Astrocyte (in vitro differentiated cells and primary cell): ENCODE results near the gene SP4. TPM values are rescaled to one million over a fixed set of nuclear protein-coding genes. Genes with fewer than 3 reads are reported as not detected.
A peak's percentile ranks its signal among the peaks of the same experiment; 100 is the strongest.

Experiments
- DNase-seq: peaks from one replicate; pipeline ENCODE4 v3.0.0-alpha.2; 2010; ENCODE audit warnings: low read depth
- FAIRE-seq: peaks from 2 replicates; lab custom pipeline; 2011; peaks lifted over from hg19 to GRCh38; lab: Jason Lieb, UNC
- H2AFZ ChIP-seq: 2 replicates; pipeline ENCODE4 v1.6.0; 2012; ENCODE audit warnings: low read depth, low read length, inconsistent platforms
- H3K27ac ChIP-seq: 2 replicates; pipeline ENCODE4 v1.5.1; 2011; ENCODE audit warnings: low read depth, low read length, inconsistent platforms
- H3K27me3 ChIP-seq: 2 replicates; pipeline ENCODE4 v1.6.0; 2011; ENCODE audit warnings: low read length, inconsistent platforms; ENCODE audit not compliant: insufficient read depth
- H3K36me3 ChIP-seq: 2 replicates; pipeline ENCODE4 v1.5.1; 2011; ENCODE audit warnings: low read length, inconsistent platforms; ENCODE audit not compliant: insufficient read depth
- H3K4me1 ChIP-seq: 2 replicates; pipeline ENCODE4 v1.5.1; 2011; ENCODE audit warnings: low read length, inconsistent platforms; ENCODE audit not compliant: insufficient read depth
- H3K4me2 ChIP-seq: 2 replicates; pipeline ENCODE4 v1.6.0; 2012; ENCODE audit warnings: low read length, inconsistent platforms
- H3K4me3 ChIP-seq: 2 replicates; pipeline ENCODE4 v1.5.1; 2011; ENCODE audit warnings: low read depth, mild to moderate bottlenecking, low read length, inconsistent platforms; ENCODE audit not compliant: insufficient read depth
- H3K79me2 ChIP-seq: 2 replicates; pipeline ENCODE4 v1.6.0; 2012; ENCODE audit warnings: mild to moderate bottlenecking, low read length, inconsistent platforms; ENCODE audit not compliant: insufficient read depth
- H3K9ac ChIP-seq: 2 replicates; pipeline ENCODE4 v1.6.0; 2012; ENCODE audit warnings: mild to moderate bottlenecking, low read length, inconsistent platforms
- H3K9me3 ChIP-seq: 2 replicates; pipeline ENCODE4 v1.5.1; 2012; ENCODE audit warnings: low read depth, mild to moderate bottlenecking, low read length, inconsistent platforms; ENCODE audit not compliant: insufficient read depth
- H4K20me1 ChIP-seq: 2 replicates; pipeline ENCODE4 v1.6.0; 2012; ENCODE audit warnings: low read length, inconsistent platforms; ENCODE audit not compliant: insufficient read depth
- H3K27ac Mint-ChIP-seq: one replicate; pipeline ENCODE4 v1.8.0; 2021; ENCODE audit warnings: mild to moderate bottlenecking, mixed read lengths; ENCODE audit not compliant: unreplicated experiment
- H3K27me3 Mint-ChIP-seq: one replicate; pipeline ENCODE4 v1.8.0; 2021; ENCODE audit warnings: low read depth, mixed read lengths; ENCODE audit not compliant: unreplicated experiment
- H3K36me3 Mint-ChIP-seq: one replicate; pipeline ENCODE4 v1.8.0; 2021; ENCODE audit warnings: low read depth, mixed read lengths; ENCODE audit not compliant: unreplicated experiment
- H3K4me1 Mint-ChIP-seq: one replicate; pipeline ENCODE4 v1.8.0; 2021; ENCODE audit warnings: low read depth, mixed read lengths; ENCODE audit not compliant: unreplicated experiment
- H3K4me3 Mint-ChIP-seq: one replicate; pipeline ENCODE4 v1.8.0; 2021; ENCODE audit warnings: mild to moderate bottlenecking, moderate library complexity, mixed read lengths; ENCODE audit not compliant: unreplicated experiment
- H3K9me3 Mint-ChIP-seq: one replicate; pipeline ENCODE4 v1.8.0; 2021; ENCODE audit warnings: mild to moderate bottlenecking, mixed read lengths; ENCODE audit not compliant: unreplicated experiment
- EZH2 ChIP-seq: IDR thresholded peaks from 2 replicates; pipeline ENCODE4 v1.6.1; 2012; ENCODE audit warnings: mild to moderate bottlenecking, low read length, inconsistent platforms; ENCODE audit not compliant: insufficient read depth
- total RNA-seq: library from RNA; stranded (reverse); gene quantifications from 2 replicates; pipeline ENCODE4 v1.2.1, GENCODE V29; 2021
- TF ChIP-seq, protein P1 (sequence below): IDR thresholded peaks from 2 replicates; pipeline ENCODE4 v1.5.1; 2011; ENCODE audit warnings: low read depth, mild to moderate bottlenecking, inconsistent platforms, low read length, moderate library complexity; ENCODE audit not compliant: insufficient read depth

The SP4 gene
- total RNA-seq, 1 donor from 2014 or later = 3.8 TPM

DNA sequence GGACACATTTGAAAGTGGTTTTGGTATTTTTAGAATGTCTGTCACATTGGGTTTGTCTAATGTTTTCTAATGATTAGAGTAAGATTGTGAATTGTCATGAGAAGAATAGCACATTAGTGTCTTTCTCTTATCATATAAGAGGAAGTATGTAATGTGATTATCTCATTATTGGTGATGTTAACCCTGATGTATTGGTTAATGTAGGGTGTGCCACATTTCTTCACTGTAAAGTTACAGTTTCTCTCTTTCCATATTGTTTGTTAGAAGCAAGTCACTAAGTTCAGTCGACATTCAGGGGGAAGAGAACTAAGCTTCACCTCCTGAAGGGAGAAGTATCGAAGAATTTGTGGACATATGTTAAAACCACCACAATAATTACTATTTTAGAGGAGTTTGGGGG is 58.6 kb downstream of the SP4 start:
- Histone ChIP-seq H3K79me2 (no peaks in the 10 kb centered on the region), H3K27me3 (no peaks in the 10 kb centered on the region), H2AFZ (no peak overlapping the region), H3K4me2 (no peak overlapping the region), H3K9me3 (no peaks in the 10 kb centered on the region), H3K27ac (no peak overlapping the region), H3K36me3 (no peaks in the 10 kb centered on the region), H3K4me3 (no peak overlapping the region), H3K4me1 (no peaks in the 10 kb centered on the region), H4K20me1 (no peaks in the 10 kb centered on the region), H3K9ac (no peak overlapping the region)
- no peaks in the 10 kb centered on the region for H3K27me3 Mint-ChIP-seq
- TF ChIP-seq, protein P1, sequence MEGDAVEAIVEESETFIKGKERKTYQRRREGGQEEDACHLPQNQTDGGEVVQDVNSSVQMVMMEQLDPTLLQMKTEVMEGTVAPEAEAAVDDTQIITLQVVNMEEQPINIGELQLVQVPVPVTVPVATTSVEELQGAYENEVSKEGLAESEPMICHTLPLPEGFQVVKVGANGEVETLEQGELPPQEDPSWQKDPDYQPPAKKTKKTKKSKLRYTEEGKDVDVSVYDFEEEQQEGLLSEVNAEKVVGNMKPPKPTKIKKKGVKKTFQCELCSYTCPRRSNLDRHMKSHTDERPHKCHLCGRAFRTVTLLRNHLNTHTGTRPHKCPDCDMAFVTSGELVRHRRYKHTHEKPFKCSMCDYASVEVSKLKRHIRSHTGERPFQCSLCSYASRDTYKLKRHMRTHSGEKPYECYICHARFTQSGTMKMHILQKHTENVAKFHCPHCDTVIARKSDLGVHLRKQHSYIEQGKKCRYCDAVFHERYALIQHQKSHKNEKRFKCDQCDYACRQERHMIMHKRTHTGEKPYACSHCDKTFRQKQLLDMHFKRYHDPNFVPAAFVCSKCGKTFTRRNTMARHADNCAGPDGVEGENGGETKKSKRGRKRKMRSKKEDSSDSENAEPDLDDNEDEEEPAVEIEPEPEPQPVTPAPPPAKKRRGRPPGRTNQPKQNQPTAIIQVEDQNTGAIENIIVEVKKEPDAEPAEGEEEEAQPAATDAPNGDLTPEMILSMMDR = no peak
- no peak for TF ChIP-seq EZH2
- H3K9me3 Mint-ChIP-seq = peaks cover 4% of the 10 kb centered on the region
- H3K27ac Mint-ChIP-seq = no peak overlapping the region
- DNase-seq (no peak), FAIRE-seq (no peak)
- H3K4me1 Mint-ChIP-seq = no peaks in the 10 kb centered on the region
- no peak overlapping the region for H3K4me3 Mint-ChIP-seq
- no peaks in the 10 kb centered on the region for H3K36me3 Mint-ChIP-seq

DNA sequence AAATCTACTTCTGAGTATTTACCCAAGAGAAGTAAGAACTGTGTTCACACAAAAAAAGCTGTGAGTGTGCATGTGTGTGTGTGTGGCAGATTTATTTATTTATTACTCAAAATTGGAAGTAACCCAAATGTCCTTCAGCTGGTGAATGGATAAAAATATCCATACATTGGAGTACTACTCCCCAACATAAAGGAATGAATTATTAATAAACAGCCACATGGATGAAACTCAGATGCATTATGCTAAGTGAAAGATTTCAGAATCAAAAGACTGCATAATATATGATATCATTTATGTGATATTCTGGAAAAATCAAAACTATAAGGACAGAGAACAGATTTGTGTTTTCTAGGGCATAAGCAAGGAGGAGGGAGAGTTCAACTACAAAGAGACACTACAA is 67.8 kb downstream of the SP4 start:
- FAIRE-seq (no peak), DNase-seq (no peak)
- no peak overlapping the region for H3K27ac Mint-ChIP-seq
- Histone ChIP-seq H3K4me2 (no peak overlapping the region), H3K4me1 (no peaks in the 10 kb centered on the region), H4K20me1 (no peaks in the 10 kb centered on the region), H3K27me3 (no peaks in the 10 kb centered on the region), H3K27ac (no peak overlapping the region), H3K4me3 (no peak overlapping the region), H2AFZ (no peak overlapping the region), H3K9me3 (no peaks in the 10 kb centered on the region), H3K79me2 (no peaks in the 10 kb centered on the region), H3K9ac (no peak overlapping the region), H3K36me3 (no peaks in the 10 kb centered on the region)
- H3K4me1 Mint-ChIP-seq = no peaks in the 10 kb centered on the region
- no peaks in the 10 kb centered on the region for H3K36me3 Mint-ChIP-seq
- no peaks in the 10 kb centered on the region for H3K27me3 Mint-ChIP-seq
- no peak overlapping the region for H3K4me3 Mint-ChIP-seq
- peaks cover 10% of the 10 kb centered on the region for H3K9me3 Mint-ChIP-seq
- no peak for TF ChIP-seq EZH2
- TF ChIP-seq, protein P1 = no peak

DNA sequence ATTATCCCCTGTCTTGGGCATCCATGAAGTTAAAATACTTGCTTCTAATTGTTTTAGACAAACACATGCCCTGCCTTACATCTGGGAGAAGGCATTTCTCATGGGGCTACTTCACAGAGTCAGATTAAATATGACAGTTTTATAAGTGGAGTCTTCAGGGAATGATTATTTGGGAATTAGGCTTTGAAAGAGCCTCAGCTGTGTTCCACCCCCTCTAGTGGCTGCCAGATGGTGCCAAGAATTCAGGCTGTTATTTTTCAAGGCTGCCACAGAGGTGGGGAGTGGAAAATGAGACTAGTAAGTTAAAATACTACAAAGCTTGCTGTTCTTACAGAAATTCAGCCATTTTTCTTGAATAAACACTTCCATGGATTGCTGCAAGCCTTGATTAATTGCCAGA is 69.2 kb downstream of the SP4 start:
- Mint-ChIP-seq H3K27me3 (no peaks in the 10 kb centered on the region), H3K4me1 (no peaks in the 10 kb centered on the region), H3K36me3 (no peaks in the 10 kb centered on the region), H3K9me3 (peaks cover 6% of the 10 kb centered on the region), H3K27ac (no peak overlapping the region), H3K4me3 (no peak overlapping the region)
- Histone ChIP-seq H2AFZ (no peak overlapping the region), H3K27me3 (no peaks in the 10 kb centered on the region), H3K36me3 (no peaks in the 10 kb centered on the region), H3K79me2 (no peaks in the 10 kb centered on the region), H3K4me1 (no peaks in the 10 kb centered on the region), H3K9ac (no peak overlapping the region), H3K4me2 (no peak overlapping the region), H4K20me1 (no peaks in the 10 kb centered on the region), H3K9me3 (peaks cover under 1% of the 10 kb centered on the region), H3K4me3 (no peak overlapping the region), H3K27ac (no peak overlapping the region)
- FAIRE-seq (no peak), DNase-seq (no peak)
- TF ChIP-seq, protein P1 = peak; percentile 11
- no peak for TF ChIP-seq EZH2
